Activated CD4-positive, CD25-positive, alpha-beta regulatory T cell treated with anti-CD3 and anti-CD28 coated beads, Interleukin-2, amount 50 U/mL, for 24 hours (primary cell): ENCODE data around the gene TNFRSF14.
A peak's percentile ranks its signal among the peaks of the same experiment; 100 is the strongest.

ENCODE experiments used
- ATAC-seq, 2 donors: fragments of 150-1000 bp; cut with Tn5 transposase; one replicate each; pipeline ENCODE4 v1.10.0; 2021; ENCODE audit warnings: mild to moderate bottlenecking in 1 of 2, moderate library complexity in 1 of 2

Gene TNFRSF14

GRCh38 chr1:2523891-2524609 lies 32.1 kb upstream of the TNFRSF14 start:
- no peak for ATAC-seq

- no peak for ATAC-seq
Measured at GRCh38 chr1:2525572-2525919, 30.6 kb upstream of the TNFRSF14 start.

- ATAC-seq, result peak; percentile 94 to 95
Measured at GRCh38 chr1:2525920-2526823, 30.0 kb upstream of the TNFRSF14 start, which contains the start of gene PANK4. PANK4 (minus strand) TSS chr1:2526596; CDS start chr1:2526587, 9 bp downstream.

- ATAC-seq, result peak; percentile 40 to 44
Measured at GRCh38 chr1:2526824-2527555, 29.2 kb upstream of the TNFRSF14 start.

- no peak for ATAC-seq
Measured at GRCh38 chr1:2527556-2527860, 28.7 kb upstream of the TNFRSF14 start.

GRCh38 chr1:2528016-2528415 lies 28.2 kb upstream of the TNFRSF14 start:
- no peak for ATAC-seq

- no peak for ATAC-seq
Measured at GRCh38 chr1:2528611-2528965, 27.6 kb upstream of the TNFRSF14 start.

- no peak for ATAC-seq
Measured at GRCh38 chr1:2528966-2529783, 27.0 kb upstream of the TNFRSF14 start.

- ATAC-seq, result no peak
Measured at GRCh38 chr1:2529784-2530512, 26.2 kb upstream of the TNFRSF14 start, which contains the start of gene HES5. HES5 (minus strand) TSS chr1:2530263; CDS start chr1:2530164, 99 bp downstream.

GRCh38 chr1:2530513-2531361 lies 25.4 kb upstream of the TNFRSF14 start:
- ATAC-seq, result no peak

GRCh38 chr1:2532485-2533160 lies 23.5 kb upstream of the TNFRSF14 start:
- ATAC-seq, result no peak

- no peak for ATAC-seq
Measured at GRCh38 chr1:2533365-2533764, 22.8 kb upstream of the TNFRSF14 start.

GRCh38 chr1:2534315-2534686 lies 21.9 kb upstream of the TNFRSF14 start:
- ATAC-seq, result no peak

GRCh38 chr1:2534687-2535441 lies 21.3 kb upstream of the TNFRSF14 start:
- no peak for ATAC-seq

GRCh38 chr1:2535455-2535854 lies 20.7 kb upstream of the TNFRSF14 start:
- no peak for ATAC-seq

GRCh38 chr1:2535981-2536380 lies 20.2 kb upstream of the TNFRSF14 start:
- ATAC-seq, result no peak

GRCh38 chr1:2537784-2538115 lies 18.4 kb upstream of the TNFRSF14 start:
- no peak for ATAC-seq

GRCh38 chr1:2538376-2538775 lies 17.8 kb upstream of the TNFRSF14 start:
- ATAC-seq, result no peak

- ATAC-seq, result no peak
Measured at GRCh38 chr1:2538872-2539271, 17.3 kb upstream of the TNFRSF14 start.
